Ascending aorta (tissue), 2 donors: ENCODE measurements around the gene TMEM106C. TPM values are rescaled to one million over a fixed set of nuclear protein-coding genes. Genes with fewer than 3 reads are reported as not detected.

Experiments
- DNase-seq, 2 donors: peaks; one replicate each; pipeline ENCODE4 v3.0.0-alpha.2; 2019; ENCODE audit warnings: low spot score in 2 of 2
- H3K27ac ChIP-seq, 2 donors: fragments of 200-600 bp; sonication (generic); one replicate each; pipeline ENCODE4 v1.5.1; 2016 to 2017; ENCODE audit warnings: mild to moderate bottlenecking in 1 of 2
- H3K27me3 ChIP-seq: fragments of 200-600 bp; sonication (generic); one replicate; pipeline ENCODE4 v1.5.1; 2017
- H3K36me3 ChIP-seq, 2 donors: fragments of 200-600 bp; sonication (generic); one replicate each; pipeline ENCODE4 v1.5.1; 2016
- H3K4me1 ChIP-seq, 2 donors: fragments of 200-600 bp; sonication (generic); one replicate each; pipeline ENCODE4 v1.5.1; 2016 to 2017; ENCODE audit warnings: mild to moderate bottlenecking in 1 of 2
- H3K4me3 ChIP-seq, 2 donors: fragments of 200-600 bp; sonication (generic); one replicate each; pipeline ENCODE4 v1.5.1; 2016 to 2017; ENCODE audit warnings: mild to moderate bottlenecking in 1 of 2
- H3K9me3 ChIP-seq, 2 donors: fragments of 200-600 bp; sonication (generic); one replicate each; pipeline ENCODE4 v1.5.1; 2016
- intact Hi-C: fragments of 100-400 bp; cut with DNase I; formaldehyde crosslinking; loops from one replicate; pipeline ENCODE4 v1.15.1; 2023
- total RNA-seq: library from RNA; depleted of rRNA; stranded (reverse); fragments of >200 nt; gene quantifications from one replicate; pipeline ENCODE4 v1.1.0, GENCODE V29; 2016
- TF ChIP-seq, protein P1 (sequence below), 3 experiments: fragments of 200-600 bp in 2 of 3; fragments of 450-650 bp in 1 of 3; sonication (generic) in 2 of 3; IDR thresholded peaks; one replicate each; pipeline ENCODE4 v1.5.1; 2016 to 2019; ENCODE audit warnings: antibody characterized with exemption in 3 of 3, mild to moderate bottlenecking in 1 of 3, moderate library complexity in 1 of 3

TMEM106C gene
- total RNA-seq, 1 donor from 2014 or later = 120 TPM

GRCh38 chr12:47931187-47931586 is 32.2 kb upstream of the TMEM106C start:
- Histone ChIP-seq H3K27ac (no peak overlapping the region), H3K4me3 (no peak overlapping the region), H3K4me1 (no peaks in the 10 kb centered on the region), H3K36me3 (no peaks in the 10 kb centered on the region), H3K9me3 (no peaks in the 10 kb centered on the region), H3K27me3 (no peaks in the 10 kb centered on the region)
- no peak for DNase-seq
- TF ChIP-seq, protein P1, sequence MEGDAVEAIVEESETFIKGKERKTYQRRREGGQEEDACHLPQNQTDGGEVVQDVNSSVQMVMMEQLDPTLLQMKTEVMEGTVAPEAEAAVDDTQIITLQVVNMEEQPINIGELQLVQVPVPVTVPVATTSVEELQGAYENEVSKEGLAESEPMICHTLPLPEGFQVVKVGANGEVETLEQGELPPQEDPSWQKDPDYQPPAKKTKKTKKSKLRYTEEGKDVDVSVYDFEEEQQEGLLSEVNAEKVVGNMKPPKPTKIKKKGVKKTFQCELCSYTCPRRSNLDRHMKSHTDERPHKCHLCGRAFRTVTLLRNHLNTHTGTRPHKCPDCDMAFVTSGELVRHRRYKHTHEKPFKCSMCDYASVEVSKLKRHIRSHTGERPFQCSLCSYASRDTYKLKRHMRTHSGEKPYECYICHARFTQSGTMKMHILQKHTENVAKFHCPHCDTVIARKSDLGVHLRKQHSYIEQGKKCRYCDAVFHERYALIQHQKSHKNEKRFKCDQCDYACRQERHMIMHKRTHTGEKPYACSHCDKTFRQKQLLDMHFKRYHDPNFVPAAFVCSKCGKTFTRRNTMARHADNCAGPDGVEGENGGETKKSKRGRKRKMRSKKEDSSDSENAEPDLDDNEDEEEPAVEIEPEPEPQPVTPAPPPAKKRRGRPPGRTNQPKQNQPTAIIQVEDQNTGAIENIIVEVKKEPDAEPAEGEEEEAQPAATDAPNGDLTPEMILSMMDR (IDR thresholded peaks at IDR 0.05) = no peak
- intact Hi-C loops = no loop called here

GRCh38 chr12:47935184-47935583 is 28.2 kb upstream of the TMEM106C start:
- Histone ChIP-seq H3K27me3 (no peaks in the 10 kb centered on the region), H3K4me3 (no peak overlapping the region), H3K9me3 (no peaks in the 10 kb centered on the region), H3K4me1 (no peaks in the 10 kb centered on the region), H3K36me3 (no peaks in the 10 kb centered on the region), H3K27ac (no peak overlapping the region)
- TF ChIP-seq, protein P1 (IDR thresholded peaks at IDR 0.05) = no peak
- DNase-seq = no peak
- intact Hi-C loops = no loop called here

- H3K27ac ChIP-seq = no peak overlapping the region
- no peaks in the 10 kb centered on the region for H3K27me3 ChIP-seq
- TF ChIP-seq, protein P1 (IDR thresholded peaks at IDR 0.05) = no peak
- no peaks in the 10 kb centered on the region for H3K9me3 ChIP-seq
- no peak overlapping the region for H3K4me3 ChIP-seq
- no peaks in the 10 kb centered on the region for H3K36me3 ChIP-seq
- intact Hi-C loops = no loop called here
- peaks cover 0 to 4% of the 10 kb centered on the region in 2 donors for H3K4me1 ChIP-seq
- no peak for DNase-seq
Measured at GRCh38 chr12:47938093-47938492, 25.3 kb upstream of the TMEM106C start.

DNA sequence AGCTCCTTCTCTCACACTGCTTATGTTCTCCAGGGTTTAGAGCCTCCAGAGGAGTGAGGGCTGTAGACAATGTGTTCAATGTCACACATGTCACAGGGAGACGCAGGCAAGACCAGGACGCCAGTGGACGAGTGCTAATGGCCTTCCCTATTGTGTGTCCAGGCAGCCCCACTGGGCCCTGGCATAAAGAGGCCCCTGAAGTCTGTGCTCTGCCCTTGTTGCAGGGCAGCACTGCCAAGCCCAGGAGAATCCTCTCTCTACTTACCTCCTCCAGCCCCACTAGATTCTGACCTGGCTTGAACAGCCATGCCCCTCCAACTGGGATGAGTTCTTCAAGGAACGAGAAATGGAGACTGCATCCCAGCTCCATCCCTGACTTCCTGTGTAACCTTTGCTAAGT is 24.8 kb upstream of the TMEM106C start:
- Histone ChIP-seq H3K4me1 (peaks cover 0 to 4% of the 10 kb centered on the region in 2 donors), H3K27ac (no peak overlapping the region), H3K9me3 (no peaks in the 10 kb centered on the region), H3K27me3 (no peaks in the 10 kb centered on the region), H3K36me3 (no peaks in the 10 kb centered on the region), H3K4me3 (no peak overlapping the region)
- TF ChIP-seq, protein P1 (IDR thresholded peaks at IDR 0.05) = no peak
- intact Hi-C loops = no loop called here
- DNase-seq = peak in 1 of 2 donors; percentile 30

DNA sequence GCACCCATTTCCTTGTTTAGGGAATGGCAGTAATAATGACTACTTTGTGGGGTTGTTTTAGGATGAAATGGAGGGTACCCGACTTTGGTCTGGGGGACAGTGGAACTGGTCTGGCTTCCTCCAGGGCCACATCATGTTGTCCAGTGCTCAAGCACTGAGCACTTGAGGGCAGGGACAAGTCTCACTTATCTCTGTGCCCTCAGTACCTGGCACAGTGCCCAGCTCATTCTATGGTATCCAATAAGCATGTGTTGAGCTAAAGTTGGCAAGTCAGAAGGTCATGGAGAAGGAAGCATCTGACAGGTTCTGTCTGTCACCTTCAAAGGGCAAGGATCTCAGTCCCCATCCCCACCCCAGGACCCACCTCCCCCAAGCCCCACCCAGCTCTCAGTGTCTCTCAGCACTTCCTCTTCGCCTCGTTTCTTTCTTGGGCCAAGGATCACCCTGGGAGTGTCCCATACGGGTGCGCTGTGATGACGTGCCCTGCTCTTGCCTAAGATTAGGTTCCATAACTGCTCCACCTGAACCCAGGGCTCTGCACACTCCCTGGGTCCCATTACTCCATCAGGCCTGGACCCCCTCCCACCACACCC is 24.3 kb upstream of the TMEM106C start:
- H3K4me1 ChIP-seq = peaks cover 0 to 4% of the 10 kb centered on the region in 2 donors
- intact Hi-C loops = no loop called here
- no peaks in the 10 kb centered on the region for H3K36me3 ChIP-seq
- H3K27ac ChIP-seq = no peak overlapping the region
- H3K9me3 ChIP-seq = no peaks in the 10 kb centered on the region
- TF ChIP-seq, protein P1 (IDR thresholded peaks at IDR 0.05) = no peak
- no peak overlapping the region for H3K4me3 ChIP-seq
- H3K27me3 ChIP-seq = no peaks in the 10 kb centered on the region
- DNase-seq = peak in 1 of 2 donors; percentile 47
